CD8-positive, alpha-beta memory T cell (primary cell): ENCODE measurements around the gene PBX3. TPM values are rescaled to one million over a fixed set of nuclear protein-coding genes. Genes with fewer than 3 reads are reported as not detected.

Experiments
- CTCF ChIA-PET: fragments of 350-600 bp; sonication (Branson Sonifier 250); formaldehyde crosslinking; loops from one replicate; lab custom pipeline; 2021; ENCODE audit warnings: antibody characterized with exemption; lab: Charles Lee
- POLR2A ChIA-PET: fragments of 350-600 bp; sonication (Branson Sonifier 250); formaldehyde crosslinking; loops from one replicate; lab custom pipeline; 2021; ENCODE audit warnings: antibody characterized with exemption; lab: Charles Lee
- DNase-seq, 5 donors: peaks; one replicate each; pipeline versions ENCODE4 v3.0.0 to v3.0.0-alpha.2; 2020 to 2022; ENCODE audit warnings: mixed read lengths in 1 of 5
- H3K27ac ChIP-seq: one replicate; pipeline ENCODE4 v1.7.0; 2013; ENCODE audit warnings: low read depth, mild to moderate bottlenecking, low read length, moderate library complexity
- H3K27me3 ChIP-seq: 2 replicates; pipeline ENCODE4 v1.7.0; 2013; ENCODE audit warnings: low read length, mild to moderate bottlenecking; ENCODE audit not compliant: insufficient read depth, poor library complexity, severe bottlenecking
- H3K36me3 ChIP-seq: 2 replicates; pipeline ENCODE4 v1.7.0; 2013; ENCODE audit warnings: mild to moderate bottlenecking, low read length, moderate library complexity; ENCODE audit not compliant: insufficient read depth
- H3K4me1 ChIP-seq: 2 replicates; pipeline ENCODE4 v1.7.0; 2013; ENCODE audit warnings: mild to moderate bottlenecking, low read length, moderate library complexity; ENCODE audit not compliant: insufficient read depth
- H3K4me3 ChIP-seq: 2 replicates; pipeline ENCODE4 v1.7.0; 2013; ENCODE audit warnings: mild to moderate bottlenecking, low read length
- H3K9me3 ChIP-seq: 2 replicates; pipeline ENCODE4 v1.7.0; 2013; ENCODE audit warnings: mild to moderate bottlenecking, low read length
- H3K27ac Mint-ChIP-seq, 8 donors: one replicate each; pipeline ENCODE4 v1.8.0; 2020 to 2021; ENCODE audit warnings: mixed read lengths in 8 of 8, mild to moderate bottlenecking in 6 of 8, inconsistent platforms in 3 of 8, moderate library complexity in 3 of 8
- H3K27me3 Mint-ChIP-seq, 2 donors: one replicate each; pipeline ENCODE4 v1.8.0; 2020 to 2021; ENCODE audit warnings: mixed read lengths in 2 of 2, mild to moderate bottlenecking in 1 of 2, moderate library complexity in 1 of 2
- H3K36me3 Mint-ChIP-seq, 3 donors: one replicate each; pipeline ENCODE4 v1.8.0; 2020 to 2021; ENCODE audit warnings: mixed read lengths in 3 of 3, inconsistent platforms in 1 of 3, mild to moderate bottlenecking in 1 of 3
- H3K4me1 Mint-ChIP-seq, 3 donors: one replicate each; pipeline ENCODE4 v1.8.0; 2020 to 2021; ENCODE audit warnings: mixed read lengths in 3 of 3, inconsistent platforms in 1 of 3, mild to moderate bottlenecking in 1 of 3
- H3K4me3 Mint-ChIP-seq, 7 donors: one replicate each; pipeline ENCODE4 v1.8.0; 2020 to 2021; ENCODE audit warnings: mixed read lengths in 7 of 7, mild to moderate bottlenecking in 6 of 7, moderate library complexity in 4 of 7, inconsistent platforms in 2 of 7
- H3K9me3 Mint-ChIP-seq, 5 donors: one replicate each; pipeline ENCODE4 v1.8.0; 2020 to 2022; ENCODE audit warnings: mixed read lengths in 5 of 5, mild to moderate bottlenecking in 3 of 5, moderate library complexity in 2 of 5, inconsistent platforms in 1 of 5
- polyA plus RNA-seq: library from polyadenylated mRNA; unstranded; fragments of 300-500 nt; fragmentation: Illumina TruSeq; gene quantifications from one replicate; pipeline ENCODE4 v1.2.3, GENCODE V29; 2021
- total RNA-seq, 2 experiments: library from RNA; stranded (reverse); gene quantifications; one replicate each; pipeline ENCODE4 v1.2.3, GENCODE V29; 2021

The PBX3 gene
- total and polyA plus RNA-seq, 3 experiments from 2014 or later: 4.6 to 13.4 (median 12.8) TPM

DNA sequence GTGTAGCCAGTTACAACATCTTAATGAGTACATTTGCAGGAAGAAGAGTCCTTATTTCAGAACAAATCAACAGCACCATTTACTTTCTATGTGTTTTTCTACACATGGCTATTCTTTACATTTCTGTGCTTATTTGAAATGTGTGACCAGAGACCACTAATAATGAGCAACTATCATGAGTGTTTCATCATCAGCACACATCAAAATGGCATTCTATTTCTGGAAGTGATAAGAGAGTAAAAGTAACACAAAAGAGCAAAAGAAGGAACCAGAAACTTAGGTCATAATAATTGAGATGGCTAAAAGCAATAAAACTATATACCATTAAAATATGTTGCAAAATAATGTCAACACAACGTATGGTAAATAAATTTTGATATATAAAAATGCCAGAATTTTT lies 159.7 kb downstream of the PBX3 start:
- Histone ChIP-seq H3K4me3 (no peak overlapping the region), H3K27ac (no peak overlapping the region), H3K27me3 (no peaks in the 10 kb centered on the region), H3K9me3 (no peaks in the 10 kb centered on the region), H3K4me1 (no peaks in the 10 kb centered on the region), H3K36me3 (no peaks in the 10 kb centered on the region)
- no peaks in the 10 kb centered on the region for H3K27me3 Mint-ChIP-seq
- peak overlapping the region in 1 of 8 donors; percentile 19 for H3K27ac Mint-ChIP-seq
- no peaks in the 10 kb centered on the region for H3K36me3 Mint-ChIP-seq
- H3K9me3 Mint-ChIP-seq: peaks cover 0 to 1% (median 0%) of the 10 kb centered on the region in 5 donors
- ChIA-PET POLR2A (no interaction called here), CTCF (no interaction called here)
- no peaks in the 10 kb centered on the region for H3K4me1 Mint-ChIP-seq
- no peak overlapping the region for H3K4me3 Mint-ChIP-seq
- no peak for DNase-seq

DNA sequence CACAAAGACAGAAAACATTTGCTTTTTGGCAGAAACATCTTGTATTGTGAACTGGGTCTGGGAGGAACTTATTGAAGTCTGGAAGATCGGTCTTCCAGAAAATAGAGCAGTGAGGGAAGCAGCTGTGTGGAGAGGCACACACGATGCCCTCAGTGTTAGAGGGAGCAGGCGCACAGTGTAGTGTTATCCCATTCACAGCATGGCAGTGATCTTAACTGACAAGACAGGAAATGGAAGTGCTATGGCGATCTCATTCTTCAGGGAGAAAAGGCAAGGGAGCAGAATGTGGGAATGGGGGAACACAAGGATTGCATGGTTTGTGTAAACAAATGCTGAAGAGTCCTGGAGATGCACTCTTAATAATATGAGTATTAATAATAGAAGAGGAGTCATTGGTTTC lies 161.0 kb downstream of the PBX3 start:
- ChIA-PET CTCF (no interaction called here), POLR2A (no interaction called here)
- no peaks in the 10 kb centered on the region for H3K36me3 Mint-ChIP-seq
- H3K27ac ChIP-seq: no peak overlapping the region
- no peaks in the 10 kb centered on the region for H3K9me3 ChIP-seq
- no peak for DNase-seq
- H3K4me1 Mint-ChIP-seq: no peaks in the 10 kb centered on the region
- no peaks in the 10 kb centered on the region for H3K27me3 ChIP-seq
- H3K36me3 ChIP-seq: no peaks in the 10 kb centered on the region
- H3K4me3 ChIP-seq: no peak overlapping the region
- H3K4me3 Mint-ChIP-seq: no peak overlapping the region
- H3K27me3 Mint-ChIP-seq: no peaks in the 10 kb centered on the region
- peaks cover 0 to 1% (median 0%) of the 10 kb centered on the region in 5 donors for H3K9me3 Mint-ChIP-seq
- no peaks in the 10 kb centered on the region for H3K4me1 ChIP-seq
- H3K27ac Mint-ChIP-seq: no peak overlapping the region

DNA sequence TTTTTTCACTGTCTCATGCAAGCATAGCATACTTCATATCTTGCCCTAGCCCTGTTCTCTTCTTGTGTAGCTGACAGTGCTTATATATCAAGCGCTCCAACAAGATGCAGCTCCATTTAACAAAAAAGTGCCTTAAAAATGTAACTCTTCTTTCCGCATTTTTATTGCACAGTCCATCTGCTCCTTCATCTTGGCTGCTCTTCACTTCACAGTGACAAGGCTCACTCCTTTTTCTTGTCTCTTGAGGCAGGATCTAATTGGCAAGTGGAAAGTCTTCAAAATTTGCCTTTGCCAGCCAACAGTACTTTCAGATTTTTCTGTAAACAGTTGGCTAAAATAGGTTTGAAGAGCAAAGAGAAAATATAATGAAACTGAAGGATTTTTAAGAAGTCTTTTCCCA lies 161.8 kb downstream of the PBX3 start:
- Histone ChIP-seq H3K4me3 (no peak overlapping the region), H3K4me1 (no peaks in the 10 kb centered on the region), H3K36me3 (no peaks in the 10 kb centered on the region), H3K27ac (no peak overlapping the region), H3K27me3 (no peaks in the 10 kb centered on the region), H3K9me3 (no peaks in the 10 kb centered on the region)
- no peak overlapping the region for H3K4me3 Mint-ChIP-seq
- no peak overlapping the region for H3K27ac Mint-ChIP-seq
- no peaks in the 10 kb centered on the region for H3K27me3 Mint-ChIP-seq
- CTCF ChIA-PET: no interaction called here
- DNase-seq: no peak
- H3K4me1 Mint-ChIP-seq: no peaks in the 10 kb centered on the region
- H3K9me3 Mint-ChIP-seq: peaks cover 0 to 1% (median 0%) of the 10 kb centered on the region in 5 donors
- no peaks in the 10 kb centered on the region for H3K36me3 Mint-ChIP-seq
- POLR2A ChIA-PET: interaction anchor here (0.5 kb wide), 1 partner anchor 9 kb away, joined by 10 read pairs; no protein-coding TSS in a partner anchor

DNA sequence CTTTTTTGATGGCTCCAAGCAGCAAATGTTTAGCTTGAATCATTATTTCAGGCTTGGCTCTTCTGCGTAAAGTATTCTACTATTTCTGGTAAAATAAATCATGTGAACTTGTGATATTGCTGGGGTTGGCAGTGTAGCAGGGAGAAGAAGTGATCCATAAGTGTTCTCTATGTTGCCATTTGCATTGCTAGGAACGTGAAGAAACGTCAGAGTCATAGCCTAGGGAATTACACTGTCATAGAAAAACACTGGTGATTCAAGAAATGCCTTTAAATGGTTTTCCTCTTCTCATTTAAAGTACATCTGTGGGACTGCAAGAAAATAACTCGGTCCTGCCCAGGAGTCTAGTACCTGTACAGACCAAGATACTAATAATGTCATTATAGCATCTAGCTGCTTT lies 162.3 kb downstream of the PBX3 start:
- H3K4me3 Mint-ChIP-seq: no peak overlapping the region
- H3K36me3 Mint-ChIP-seq: no peaks in the 10 kb centered on the region
- no peaks in the 10 kb centered on the region for H3K9me3 ChIP-seq
- no peaks in the 10 kb centered on the region for H3K4me1 ChIP-seq
- H3K4me1 Mint-ChIP-seq: no peaks in the 10 kb centered on the region
- no peak overlapping the region for H3K27ac Mint-ChIP-seq
- H3K9me3 Mint-ChIP-seq: peaks cover 0 to 1% (median 0%) of the 10 kb centered on the region in 5 donors
- DNase-seq: no peak
- ChIA-PET POLR2A (no interaction called here), CTCF (no interaction called here)
- H3K4me3 ChIP-seq: no peak overlapping the region
- H3K27me3 ChIP-seq: no peaks in the 10 kb centered on the region
- no peak overlapping the region for H3K27ac ChIP-seq
- no peaks in the 10 kb centered on the region for H3K27me3 Mint-ChIP-seq
- no peaks in the 10 kb centered on the region for H3K36me3 ChIP-seq

DNA sequence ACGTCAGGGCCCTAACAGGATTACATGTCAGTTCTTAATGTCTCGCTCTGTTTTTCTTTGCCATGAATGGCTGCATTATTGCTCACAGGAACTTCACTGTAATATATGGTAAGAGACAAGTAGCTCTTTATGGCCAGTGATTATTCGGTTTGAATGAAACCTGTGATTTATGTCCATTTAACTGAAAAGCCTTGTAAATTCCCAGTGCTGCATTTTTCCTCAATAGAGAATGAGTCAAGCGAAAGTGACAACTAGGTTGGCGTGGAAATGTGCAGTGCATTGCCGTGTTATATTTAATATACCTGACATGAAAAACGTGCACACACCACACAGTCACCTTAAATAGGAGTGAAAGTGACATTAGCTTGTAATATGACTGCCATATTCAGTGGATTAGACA lies 163.1 kb downstream of the PBX3 start:
- no peak overlapping the region for H3K4me3 Mint-ChIP-seq
- no peaks in the 10 kb centered on the region for H3K9me3 ChIP-seq
- H3K4me3 ChIP-seq: no peak overlapping the region
- H3K27ac ChIP-seq: no peak overlapping the region
- H3K9me3 Mint-ChIP-seq: peaks cover 0 to 1% (median 0%) of the 10 kb centered on the region in 5 donors
- POLR2A ChIA-PET: no interaction called here
- no peaks in the 10 kb centered on the region for H3K36me3 ChIP-seq
- no peak for DNase-seq
- H3K27me3 ChIP-seq: no peaks in the 10 kb centered on the region
- no peaks in the 10 kb centered on the region for H3K4me1 ChIP-seq
- CTCF ChIA-PET: no interaction called here
- H3K27ac Mint-ChIP-seq: no peak overlapping the region
- H3K27me3 Mint-ChIP-seq: no peaks in the 10 kb centered on the region
- no peaks in the 10 kb centered on the region for H3K4me1 Mint-ChIP-seq
- no peaks in the 10 kb centered on the region for H3K36me3 Mint-ChIP-seq

DNA sequence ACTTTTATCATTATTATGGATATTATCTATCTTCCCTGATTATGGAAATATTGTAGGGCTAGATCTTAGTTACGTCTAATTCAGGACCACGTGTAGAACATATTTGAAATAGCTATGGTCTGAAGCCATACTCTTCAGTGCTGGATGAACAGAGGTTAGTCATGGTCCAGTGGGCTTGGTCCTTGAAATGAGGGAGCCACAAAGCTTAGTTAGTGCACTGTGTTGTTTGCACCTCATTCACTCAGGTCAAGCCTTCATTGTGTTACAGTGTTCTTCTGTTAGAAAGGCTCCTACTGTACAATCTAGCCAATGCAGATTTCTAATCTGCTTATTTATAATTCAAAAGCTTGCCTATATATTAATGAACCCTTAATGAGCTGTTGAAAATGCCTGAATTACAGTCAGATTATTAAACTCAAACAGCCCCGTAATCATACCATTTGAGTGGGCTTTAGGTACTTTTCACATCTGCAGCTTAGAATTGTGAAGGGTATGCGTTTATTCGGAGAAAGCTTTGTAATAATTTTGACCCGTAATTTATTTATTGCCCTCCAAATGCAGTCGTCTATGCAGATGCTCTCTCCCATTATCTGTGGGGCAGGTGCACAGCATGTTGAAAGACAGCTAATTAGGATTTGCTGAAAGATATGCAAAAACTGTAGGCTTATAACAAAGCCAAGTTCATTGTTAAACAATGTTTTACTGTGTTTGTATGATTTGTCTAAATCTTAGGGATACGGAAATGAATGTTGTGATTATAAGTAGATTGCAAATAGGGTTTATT lies 164.9 kb downstream of the PBX3 start:
- no peak overlapping the region for H3K27ac ChIP-seq
- H3K36me3 ChIP-seq: no peaks in the 10 kb centered on the region
- Mint-ChIP-seq H3K4me3 (no peak overlapping the region), H3K4me1 (no peaks in the 10 kb centered on the region), H3K27me3 (no peaks in the 10 kb centered on the region), H3K9me3 (peaks cover 0 to 1% (median 0%) of the 10 kb centered on the region in 5 donors), H3K36me3 (peaks cover 0 to 5% (median 0%) of the 10 kb centered on the region in 3 donors), H3K27ac (no peak overlapping the region)
- no peak for DNase-seq
- no peaks in the 10 kb centered on the region for H3K27me3 ChIP-seq
- H3K4me1 ChIP-seq: no peaks in the 10 kb centered on the region
- no peaks in the 10 kb centered on the region for H3K9me3 ChIP-seq
- H3K4me3 ChIP-seq: no peak overlapping the region
- ChIA-PET CTCF (no interaction called here), POLR2A (no interaction called here)

DNA sequence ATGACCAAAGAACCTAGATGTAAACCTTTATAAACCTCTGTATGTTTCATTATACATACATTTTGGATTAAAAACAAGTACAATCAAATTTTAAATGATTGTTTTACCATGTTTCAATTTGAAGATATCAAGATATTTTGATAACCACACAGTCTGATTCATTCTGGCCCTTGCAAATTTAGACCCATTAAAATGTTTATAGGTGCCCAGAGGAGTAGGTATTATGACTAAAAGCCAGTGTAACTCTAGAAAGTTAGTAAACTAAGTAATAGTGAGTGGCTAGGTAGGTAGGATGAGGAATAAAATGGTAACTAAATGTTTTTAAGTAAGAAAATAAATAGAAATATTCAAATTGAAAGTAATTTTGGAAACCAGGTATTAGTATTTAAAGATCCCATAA lies 165.5 kb downstream of the PBX3 start:
- no peaks in the 10 kb centered on the region for H3K27me3 ChIP-seq
- no peaks in the 10 kb centered on the region for H3K4me1 Mint-ChIP-seq
- no peak overlapping the region for H3K27ac Mint-ChIP-seq
- peaks cover 0 to 1% (median 0%) of the 10 kb centered on the region in 5 donors for H3K9me3 Mint-ChIP-seq
- peaks cover 0 to 7% (median 0%) of the 10 kb centered on the region in 3 donors for H3K36me3 Mint-ChIP-seq
- DNase-seq: no peak
- no peaks in the 10 kb centered on the region for H3K36me3 ChIP-seq
- H3K27me3 Mint-ChIP-seq: no peaks in the 10 kb centered on the region
- H3K4me3 Mint-ChIP-seq: no peak overlapping the region
- POLR2A ChIA-PET: no interaction called here
- H3K9me3 ChIP-seq: no peaks in the 10 kb centered on the region
- no peak overlapping the region for H3K27ac ChIP-seq
- no peaks in the 10 kb centered on the region for H3K4me1 ChIP-seq
- CTCF ChIA-PET: no interaction called here
- H3K4me3 ChIP-seq: no peak overlapping the region

DNA sequence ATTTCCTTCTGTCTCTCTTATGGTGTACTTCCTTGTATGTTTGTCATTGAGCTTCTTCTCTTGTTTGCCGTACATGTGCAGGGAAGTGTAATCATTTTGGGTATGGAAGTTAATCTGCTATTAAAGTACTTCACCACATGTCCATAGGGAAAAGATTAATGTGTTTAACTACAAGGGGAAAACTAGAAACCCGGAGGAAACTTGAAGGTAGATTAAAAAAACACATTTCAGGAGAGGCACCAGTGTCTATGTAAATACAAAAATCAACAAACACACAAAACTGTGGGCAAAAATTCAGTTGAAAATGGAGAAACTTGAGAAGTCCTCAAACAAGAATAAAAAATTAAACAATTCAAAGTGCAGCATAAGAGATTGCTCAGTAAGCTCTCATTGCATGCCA lies 166.4 kb downstream of the PBX3 start:
- Histone ChIP-seq H3K4me3 (no peak overlapping the region), H3K27ac (no peak overlapping the region), H3K36me3 (no peaks in the 10 kb centered on the region), H3K9me3 (no peaks in the 10 kb centered on the region), H3K27me3 (no peaks in the 10 kb centered on the region), H3K4me1 (no peaks in the 10 kb centered on the region)
- Mint-ChIP-seq H3K4me3 (no peak overlapping the region), H3K4me1 (no peaks in the 10 kb centered on the region), H3K27me3 (no peaks in the 10 kb centered on the region), H3K27ac (no peak overlapping the region), H3K9me3 (peaks cover 0 to 1% (median 0%) of the 10 kb centered on the region in 5 donors), H3K36me3 (peaks cover 0 to 7% (median 0%) of the 10 kb centered on the region in 3 donors)
- no peak for DNase-seq
- ChIA-PET POLR2A (interaction anchor here (0.6 kb wide), 1 partner anchor 54 kb away, joined by 5 read pairs; no protein-coding TSS in a partner anchor), CTCF (interaction anchor here (1.1 kb wide), 1 partner anchor 11 kb away, joined by 3 read pairs; no protein-coding TSS in a partner anchor)
